Keratinocyte (primary cell): ENCODE results near the gene BCAR3.

Experiments used
- EZH2 ChIP-seq: IDR thresholded peaks from one replicate; pipeline ENCODE4 v1.6.1; 2012; ENCODE audit warnings: inconsistent platforms, mild to moderate bottlenecking, low read length, moderate library complexity
- TF ChIP-seq, protein P1 (sequence below), 3 experiments: IDR thresholded peaks in 1 of 3; conservative IDR thresholded peaks in 1 of 3; optimal IDR thresholded peaks in 1 of 3; 2 replicates in 2 of 3; 3 replicates in 1 of 3; pipeline versions ENCODE3 to v1.5.1; 2011; ENCODE audit warnings: low read length in 3 of 3, mild to moderate bottlenecking in 3 of 3, moderate library complexity in 2 of 3, control low read depth in 1 of 3, inconsistent platforms in 1 of 3; ENCODE audit not compliant: insufficient read depth in 2 of 3; ENCODE audit errors: extremely low read depth in 1 of 3

DNA sequence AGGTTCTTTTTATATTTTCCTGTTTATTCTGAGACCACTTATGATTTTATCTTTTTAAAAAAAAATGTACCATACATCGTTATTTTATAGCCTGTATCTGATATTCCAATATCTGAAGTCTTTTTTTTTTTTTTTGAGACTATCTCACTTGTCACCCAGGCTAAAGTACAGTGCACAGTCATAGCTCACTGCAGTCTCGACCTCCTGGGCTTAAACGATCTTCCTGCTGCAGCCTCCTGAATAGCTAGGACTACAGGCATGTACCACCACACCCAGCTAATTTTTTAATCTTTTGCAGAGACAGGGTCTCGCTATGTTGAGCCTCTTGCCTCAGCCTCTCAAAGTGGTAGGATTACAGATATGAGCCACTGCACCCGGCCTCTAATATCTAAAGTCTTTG, 25.1 kb downstream of the BCAR3 start:
- TF ChIP-seq, protein P1, sequence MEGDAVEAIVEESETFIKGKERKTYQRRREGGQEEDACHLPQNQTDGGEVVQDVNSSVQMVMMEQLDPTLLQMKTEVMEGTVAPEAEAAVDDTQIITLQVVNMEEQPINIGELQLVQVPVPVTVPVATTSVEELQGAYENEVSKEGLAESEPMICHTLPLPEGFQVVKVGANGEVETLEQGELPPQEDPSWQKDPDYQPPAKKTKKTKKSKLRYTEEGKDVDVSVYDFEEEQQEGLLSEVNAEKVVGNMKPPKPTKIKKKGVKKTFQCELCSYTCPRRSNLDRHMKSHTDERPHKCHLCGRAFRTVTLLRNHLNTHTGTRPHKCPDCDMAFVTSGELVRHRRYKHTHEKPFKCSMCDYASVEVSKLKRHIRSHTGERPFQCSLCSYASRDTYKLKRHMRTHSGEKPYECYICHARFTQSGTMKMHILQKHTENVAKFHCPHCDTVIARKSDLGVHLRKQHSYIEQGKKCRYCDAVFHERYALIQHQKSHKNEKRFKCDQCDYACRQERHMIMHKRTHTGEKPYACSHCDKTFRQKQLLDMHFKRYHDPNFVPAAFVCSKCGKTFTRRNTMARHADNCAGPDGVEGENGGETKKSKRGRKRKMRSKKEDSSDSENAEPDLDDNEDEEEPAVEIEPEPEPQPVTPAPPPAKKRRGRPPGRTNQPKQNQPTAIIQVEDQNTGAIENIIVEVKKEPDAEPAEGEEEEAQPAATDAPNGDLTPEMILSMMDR (optimal IDR thresholded peaks at IDR 0.05 in 1 of 3, IDR thresholded peaks at IDR 0.05 in 1 of 3, conservative IDR thresholded peaks at IDR 0.05 in 1 of 3; ENCODE audit: extremely low read depth in 1 of 3, insufficient read depth in 2 of 3, low read length in 3 of 3) = no peak
- TF ChIP-seq EZH2 = no peak
